ENCODE measurements around the gene INO80D.

Gene INO80D

GRCh38 chr2:206056286-206056685 lies 29.7 kb downstream of the INO80D start:
- peaks cover 8 to 11% of the 10 kb centered on the region in 2 experiments for H3K36me3 ChIP-seq (ENCODE audit: control insufficient read depth in 1 of 2, insufficient read depth in 2 of 2, low read length in 2 of 2)
- no peaks in the 10 kb centered on the region for H3K79me2 ChIP-seq (ENCODE audit: control insufficient read depth, insufficient read depth, low read length, poor library complexity)
- H2BK12ac ChIP-seq (ENCODE audit: low read length): no peak overlapping the region
- no peaks in the 10 kb centered on the region for H3K27me3 ChIP-seq (ENCODE audit: insufficient read depth, low read length)
- no peak overlapping the region for H2BK120ac ChIP-seq (ENCODE audit: insufficient read depth, low read length, poor library complexity)
- H3K9ac ChIP-seq (ENCODE audit: low read length): no peak overlapping the region
- no peak overlapping the region for H3K27ac ChIP-seq (ENCODE audit: low read depth, low read length)
- no peak overlapping the region for H3K4ac ChIP-seq (ENCODE audit: low read depth, low read length)
- no peak overlapping the region for H3K4me3 ChIP-seq (ENCODE audit: low read depth, low read length)
- no peak overlapping the region for H2BK5ac ChIP-seq (ENCODE audit: low read depth, low read length, poor library complexity)
- H2AK5ac ChIP-seq (ENCODE audit: low read length): no peak overlapping the region
- no peak for DNase-seq
- no peak overlapping the region for H4K8ac ChIP-seq (ENCODE audit: low read depth, low read length)
- no peak overlapping the region for H3K4me2 ChIP-seq (ENCODE audit: low read length)
- H4K91ac ChIP-seq (ENCODE audit: low read depth, low read length): no peak overlapping the region
- H3K9me3 ChIP-seq (ENCODE audit: insufficient read depth, low read depth, low read length): no peaks in the 10 kb centered on the region
- H3K18ac ChIP-seq (ENCODE audit: low read length): no peak overlapping the region
- no peaks in the 10 kb centered on the region for H3K79me1 ChIP-seq (ENCODE audit: low read length)
- peaks cover 0 to 3% of the 10 kb centered on the region in 2 experiments for H3K4me1 ChIP-seq (ENCODE audit: control insufficient read depth in 1 of 2, insufficient read depth in 2 of 2, low read length in 2 of 2)
- H2AFZ ChIP-seq (ENCODE audit: insufficient read depth, low read length, poor library complexity): no peak overlapping the region
- H3K14ac ChIP-seq (ENCODE audit: low read length): no peak overlapping the region
- H3K23ac ChIP-seq (ENCODE audit: low read length): no peak overlapping the region
- H4K12ac ChIP-seq (ENCODE audit: low read depth, low read length): no peak overlapping the region
- no CpG with 5 or more reads among the region's 8 CpGs for WGBS (ENCODE audit: extremely low coverage, insufficient coverage, insufficient read length)

- H3K18ac ChIP-seq (ENCODE audit: low read length): no peak overlapping the region
- H2BK120ac ChIP-seq (ENCODE audit: insufficient read depth, low read length, poor library complexity): no peak overlapping the region
- no peaks in the 10 kb centered on the region for H3K9me3 ChIP-seq (ENCODE audit: insufficient read depth, low read depth, low read length)
- no peak overlapping the region for H3K27ac ChIP-seq (ENCODE audit: low read depth, low read length)
- no peaks in the 10 kb centered on the region for H3K79me1 ChIP-seq (ENCODE audit: low read length)
- H3K14ac ChIP-seq (ENCODE audit: low read length): no peak overlapping the region
- H2AK5ac ChIP-seq (ENCODE audit: low read length): no peak overlapping the region
- H4K8ac ChIP-seq (ENCODE audit: low read depth, low read length): no peak overlapping the region
- no peak overlapping the region for H2BK5ac ChIP-seq (ENCODE audit: low read depth, low read length, poor library complexity)
- H4K91ac ChIP-seq (ENCODE audit: low read depth, low read length): no peak overlapping the region
- H3K4me1 ChIP-seq (ENCODE audit: control insufficient read depth in 1 of 2, insufficient read depth in 2 of 2, low read length in 2 of 2): peaks cover 0 to 3% of the 10 kb centered on the region in 2 experiments
- H3K79me2 ChIP-seq (ENCODE audit: control insufficient read depth, insufficient read depth, low read length, poor library complexity): no peaks in the 10 kb centered on the region
- no peak for DNase-seq
- H2BK12ac ChIP-seq (ENCODE audit: low read length): no peak overlapping the region
- H3K36me3 ChIP-seq (ENCODE audit: control insufficient read depth in 1 of 2, insufficient read depth in 2 of 2, low read length in 2 of 2): peaks cover 8 to 11% of the 10 kb centered on the region in 2 experiments
- H3K9ac ChIP-seq (ENCODE audit: low read length): no peak overlapping the region
- H3K4ac ChIP-seq (ENCODE audit: low read depth, low read length): no peak overlapping the region
- no peak overlapping the region for H3K4me2 ChIP-seq (ENCODE audit: low read length)
- no peak overlapping the region for H2AFZ ChIP-seq (ENCODE audit: insufficient read depth, low read length, poor library complexity)
- no peak overlapping the region for H4K12ac ChIP-seq (ENCODE audit: low read depth, low read length)
- no peak overlapping the region for H3K4me3 ChIP-seq (ENCODE audit: low read depth, low read length)
- H3K23ac ChIP-seq (ENCODE audit: low read length): no peak overlapping the region
- H3K27me3 ChIP-seq (ENCODE audit: insufficient read depth, low read length): no peaks in the 10 kb centered on the region
- no CpG with 5 or more reads among the region's 3 CpGs for WGBS (ENCODE audit: extremely low coverage, insufficient coverage, insufficient read length)
Observed at GRCh38 chr2:206054952-206055351, 31.0 kb downstream of the INO80D start.

GRCh38 chr2:206051912-206052311 lies 34.1 kb downstream of the INO80D start:
- H2BK12ac ChIP-seq (ENCODE audit: low read length): no peak overlapping the region
- no peak overlapping the region for H3K18ac ChIP-seq (ENCODE audit: low read length)
- no peak overlapping the region for H3K23ac ChIP-seq (ENCODE audit: low read length)
- no peak overlapping the region for H3K4me2 ChIP-seq (ENCODE audit: low read length)
- no peak overlapping the region for H3K9ac ChIP-seq (ENCODE audit: low read length)
- H3K79me2 ChIP-seq (ENCODE audit: control insufficient read depth, insufficient read depth, low read length, poor library complexity): no peaks in the 10 kb centered on the region
- H3K27ac ChIP-seq (ENCODE audit: low read depth, low read length): no peak overlapping the region
- no peak overlapping the region for H3K4me3 ChIP-seq (ENCODE audit: low read depth, low read length)
- H3K14ac ChIP-seq (ENCODE audit: low read length): no peak overlapping the region
- no peaks in the 10 kb centered on the region for H3K79me1 ChIP-seq (ENCODE audit: low read length)
- H2AK5ac ChIP-seq (ENCODE audit: low read length): no peak overlapping the region
- peaks cover 0 to 3% of the 10 kb centered on the region in 2 experiments for H3K4me1 ChIP-seq (ENCODE audit: control insufficient read depth in 1 of 2, insufficient read depth in 2 of 2, low read length in 2 of 2)
- H3K9me3 ChIP-seq (ENCODE audit: insufficient read depth, low read depth, low read length): no peaks in the 10 kb centered on the region
- no peak overlapping the region for H4K12ac ChIP-seq (ENCODE audit: low read depth, low read length)
- no peaks in the 10 kb centered on the region for H3K27me3 ChIP-seq (ENCODE audit: insufficient read depth, low read length)
- no peak overlapping the region for H3K4ac ChIP-seq (ENCODE audit: low read depth, low read length)
- no peak for DNase-seq
- H4K91ac ChIP-seq (ENCODE audit: low read depth, low read length): no peak overlapping the region
- peaks cover 7 to 11% of the 10 kb centered on the region in 2 experiments for H3K36me3 ChIP-seq (ENCODE audit: control insufficient read depth in 1 of 2, insufficient read depth in 2 of 2, low read length in 2 of 2)
- no peak overlapping the region for H4K8ac ChIP-seq (ENCODE audit: low read depth, low read length)
- H2AFZ ChIP-seq (ENCODE audit: insufficient read depth, low read length, poor library complexity): no peak overlapping the region
- H2BK5ac ChIP-seq (ENCODE audit: low read depth, low read length, poor library complexity): no peak overlapping the region
- WGBS (ENCODE audit: extremely low coverage, insufficient coverage, insufficient read length): no CpG with 5 or more reads among the region's 6 CpGs
- no peak overlapping the region for H2BK120ac ChIP-seq (ENCODE audit: insufficient read depth, low read length, poor library complexity)

- no peaks in the 10 kb centered on the region for H3K27me3 ChIP-seq (ENCODE audit: insufficient read depth, low read length)
- no peak overlapping the region for H4K12ac ChIP-seq (ENCODE audit: low read depth, low read length)
- H3K4ac ChIP-seq (ENCODE audit: low read depth, low read length): no peak overlapping the region
- no peak overlapping the region for H3K27ac ChIP-seq (ENCODE audit: low read depth, low read length)
- H3K9ac ChIP-seq (ENCODE audit: low read length): no peak overlapping the region
- H3K4me2 ChIP-seq (ENCODE audit: low read length): no peak overlapping the region
- no peaks in the 10 kb centered on the region for H3K79me2 ChIP-seq (ENCODE audit: control insufficient read depth, insufficient read depth, low read length, poor library complexity)
- no peak overlapping the region for H2BK12ac ChIP-seq (ENCODE audit: low read length)
- H4K8ac ChIP-seq (ENCODE audit: low read depth, low read length): no peak overlapping the region
- no peaks in the 10 kb centered on the region for H3K4me1 ChIP-seq (ENCODE audit: control insufficient read depth in 1 of 2, insufficient read depth in 2 of 2, low read length in 2 of 2)
- no CpG with 5 or more reads among the region's 1 CpG for WGBS (ENCODE audit: extremely low coverage, insufficient coverage, insufficient read length)
- no peaks in the 10 kb centered on the region for H3K79me1 ChIP-seq (ENCODE audit: low read length)
- H3K4me3 ChIP-seq (ENCODE audit: low read depth, low read length): no peak overlapping the region
- H2AFZ ChIP-seq (ENCODE audit: insufficient read depth, low read length, poor library complexity): no peak overlapping the region
- H3K36me3 ChIP-seq (ENCODE audit: control insufficient read depth in 1 of 2, insufficient read depth in 2 of 2, low read length in 2 of 2): peaks cover 2 to 7% of the 10 kb centered on the region in 2 experiments
- no peaks in the 10 kb centered on the region for H3K9me3 ChIP-seq (ENCODE audit: insufficient read depth, low read depth, low read length)
- no peak overlapping the region for H2BK5ac ChIP-seq (ENCODE audit: low read depth, low read length, poor library complexity)
- no peak overlapping the region for H2AK5ac ChIP-seq (ENCODE audit: low read length)
- no peak for DNase-seq
- no peak overlapping the region for H3K14ac ChIP-seq (ENCODE audit: low read length)
- H3K23ac ChIP-seq (ENCODE audit: low read length): no peak overlapping the region
- H4K91ac ChIP-seq (ENCODE audit: low read depth, low read length): no peak overlapping the region
- H3K18ac ChIP-seq (ENCODE audit: low read length): no peak overlapping the region
- H2BK120ac ChIP-seq (ENCODE audit: insufficient read depth, low read length, poor library complexity): no peak overlapping the region
Observed at GRCh38 chr2:206049392-206049791, 36.6 kb downstream of the INO80D start.
